Panc1 (cell line): ENCODE results near the gene RASA3. TPM values are rescaled to one million over a fixed set of nuclear protein-coding genes. Genes with fewer than 3 reads are reported as not detected.

ENCODE experiments used
- ATAC-seq: fragments of 200-7000 bp; cut with Tn5 transposase; 2 replicates; pipeline ENCODE4 v1.9.1; 2020; ENCODE audit warnings: mild to moderate bottlenecking, moderate library complexity
- BruUV-seq: library from RNA; stranded (reverse); fragments of 400-500 nt; replicated peaks from 2 replicates; lab custom pipeline; 2021; lab: Mats Ljungman, UMichigan
- CTCF ChIA-PET: fragments of 300-600 bp; sonication (Branson Sonifier 250); formaldehyde crosslinking; loops from one replicate; lab custom pipeline; 2022; ENCODE audit warnings: antibody characterized with exemption; lab: Charles Lee
- POLR2A ChIA-PET: fragments of 300-600 bp; sonication (Branson Sonifier 250); formaldehyde crosslinking; loops from one replicate; lab custom pipeline; 2022; ENCODE audit warnings: antibody characterized with exemption; lab: Charles Lee
- DNase-seq: peaks from one replicate; pipeline ENCODE4 v3.0.0-alpha.2; 2010; ENCODE audit warnings: low read depth, low spot score
- H3K27ac ChIP-seq: 2 replicates; pipeline ENCODE4 v1.5.1; 2011; ENCODE audit warnings: mild to moderate bottlenecking, low read length, inconsistent platforms
- H3K27me3 ChIP-seq: fragments of 200-500 bp; sonication (Bioruptor generic); 2 replicates; pipeline ENCODE4 v1.6.0; 2014; ENCODE audit warnings: low read length, inconsistent platforms; ENCODE audit not compliant: control insufficient read depth, insufficient read depth
- H3K36me3 ChIP-seq: fragments of 200-500 bp; sonication (Bioruptor generic); 2 replicates; pipeline ENCODE4 v1.5.1; 2014; ENCODE audit warnings: inconsistent platforms, mild to moderate bottlenecking, low read length, moderate library complexity; ENCODE audit not compliant: control insufficient read depth, insufficient read depth
- H3K4me1 ChIP-seq: 2 replicates; pipeline ENCODE4 v1.5.1; 2011; ENCODE audit warnings: inconsistent platforms, mild to moderate bottlenecking, low read length, moderate library complexity; ENCODE audit not compliant: control insufficient read depth, insufficient read depth
- H3K4me3 ChIP-seq, 2 experiments: 2 replicates each; pipeline ENCODE4 v1.5.1; 2011 to 2012; ENCODE audit warnings: low read depth in 2 of 2, low read length in 2 of 2, mild to moderate bottlenecking in 2 of 2, inconsistent platforms in 1 of 2, moderate library complexity in 1 of 2
- H3K9me3 ChIP-seq: fragments of 200-500 bp; sonication (Bioruptor generic); 2 replicates; pipeline ENCODE4 v1.5.1; 2014; ENCODE audit warnings: low read depth, mild to moderate bottlenecking, inconsistent platforms, low read length, moderate library complexity; ENCODE audit not compliant: control insufficient read depth, insufficient read depth
- POLR2AphosphoS5 ChIP-seq: IDR thresholded peaks from 2 replicates; pipeline ENCODE4 v1.6.1; 2012; ENCODE audit warnings: mild to moderate bottlenecking, low read depth, low read length, moderate library complexity
- REST ChIP-seq, 2 experiments: IDR thresholded peaks; 2 replicates each; pipeline ENCODE4 v1.6.1; 2011 to 2012; ENCODE audit warnings: low read depth in 2 of 2, control low read depth in 1 of 2, low read length in 1 of 2, mild to moderate bottlenecking in 1 of 2, moderate library complexity in 1 of 2; ENCODE audit not compliant: insufficient read depth in 1 of 2
- SIN3A ChIP-seq: IDR thresholded peaks from 2 replicates; pipeline ENCODE4 v1.6.1; 2012; ENCODE audit warnings: low read depth, mild to moderate bottlenecking, low read length, moderate library complexity, borderline replicate concordance; ENCODE audit not compliant: insufficient read depth
- TCF7L2 ChIP-seq: IDR thresholded peaks from 2 replicates; pipeline ENCODE4 v1.6.1; 2011; ENCODE audit warnings: mild to moderate bottlenecking, low read depth, low read length, inconsistent platforms
- in situ Hi-C: cut with HindIII; loops from 2 replicates; pipeline ENCODE4 v1.10.0; 2016; ENCODE audit warnings: low sequenced_read_pairs, low pct_unique_long_range_greater_than_20kb
- intact Hi-C: fragments of 100-400 bp; cut with micrococcal nuclease; formaldehyde crosslinking; loops from one replicate; pipeline ENCODE4 v1.10.0; 2022; ENCODE audit not compliant: unreplicated experiment
- total RNA-seq: library from RNA; stranded (reverse); gene quantifications from one replicate; pipeline ENCODE4 v1.2.1, GENCODE V29; 2021; ENCODE audit not compliant: unreplicated experiment
- TF ChIP-seq, protein P1 (sequence below): fragments of 450-650 bp; IDR thresholded peaks from 2 replicates; pipeline ENCODE4 v1.5.1; 2017; ENCODE audit warnings: mild to moderate bottlenecking

RASA3 gene
- total RNA-seq, 1 experiment from 2014 or later, result 33.7 TPM

- peaks cover 4% of the 10 kb centered on the region for H3K4me1 ChIP-seq
- TF ChIP-seq SIN3A (no peak), TCF7L2 (no peak), REST (IDR thresholded peaks at IDR 0.05; ENCODE audit: insufficient read depth in 1 of 2, low read depth in 2 of 2, low read length in 1 of 2) (no peak), POLR2AphosphoS5 (no peak)
- TF ChIP-seq, protein P1, sequence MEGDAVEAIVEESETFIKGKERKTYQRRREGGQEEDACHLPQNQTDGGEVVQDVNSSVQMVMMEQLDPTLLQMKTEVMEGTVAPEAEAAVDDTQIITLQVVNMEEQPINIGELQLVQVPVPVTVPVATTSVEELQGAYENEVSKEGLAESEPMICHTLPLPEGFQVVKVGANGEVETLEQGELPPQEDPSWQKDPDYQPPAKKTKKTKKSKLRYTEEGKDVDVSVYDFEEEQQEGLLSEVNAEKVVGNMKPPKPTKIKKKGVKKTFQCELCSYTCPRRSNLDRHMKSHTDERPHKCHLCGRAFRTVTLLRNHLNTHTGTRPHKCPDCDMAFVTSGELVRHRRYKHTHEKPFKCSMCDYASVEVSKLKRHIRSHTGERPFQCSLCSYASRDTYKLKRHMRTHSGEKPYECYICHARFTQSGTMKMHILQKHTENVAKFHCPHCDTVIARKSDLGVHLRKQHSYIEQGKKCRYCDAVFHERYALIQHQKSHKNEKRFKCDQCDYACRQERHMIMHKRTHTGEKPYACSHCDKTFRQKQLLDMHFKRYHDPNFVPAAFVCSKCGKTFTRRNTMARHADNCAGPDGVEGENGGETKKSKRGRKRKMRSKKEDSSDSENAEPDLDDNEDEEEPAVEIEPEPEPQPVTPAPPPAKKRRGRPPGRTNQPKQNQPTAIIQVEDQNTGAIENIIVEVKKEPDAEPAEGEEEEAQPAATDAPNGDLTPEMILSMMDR, result no peak
- intact Hi-C loops, result no loop called here
- H3K36me3 ChIP-seq, result no peaks in the 10 kb centered on the region
- ChIA-PET POLR2A (interaction anchor here (0.6 kb wide), 1 partner anchor 66 kb away, joined by 3 read pairs; no protein-coding TSS in a partner anchor), CTCF (no interaction called here)
- ATAC-seq (no peak), DNase-seq (no peak)
- no peak overlapping the region for H3K4me3 ChIP-seq
- in situ Hi-C loops, result no loop called here
- no peak overlapping the region for H3K27ac ChIP-seq
- H3K9me3 ChIP-seq, result no peaks in the 10 kb centered on the region
- TSS peak; percentile 9 for BruUV-seq
- no peaks in the 10 kb centered on the region for H3K27me3 ChIP-seq
Measured at GRCh38 chr13:114035583-114036531, 96.6 kb downstream of the RASA3 start.

GRCh38 chr13:114035186-114035582 is 97.2 kb downstream of the RASA3 start:
- no TSS peak for BruUV-seq
- Histone ChIP-seq H3K9me3 (no peaks in the 10 kb centered on the region), H3K4me3 (no peak overlapping the region), H3K27me3 (no peaks in the 10 kb centered on the region), H3K36me3 (no peaks in the 10 kb centered on the region), H3K27ac (0 out of 2 replicates have a peak overlapping the region, but pooled peaks have one; percentile 23), H3K4me1 (peaks cover 4% of the 10 kb centered on the region)
- intact Hi-C loops, result no loop called here
- ATAC-seq (no peak), DNase-seq (no peak)
- in situ Hi-C loops, result no loop called here
- CTCF ChIA-PET, result no interaction called here
- POLR2A ChIA-PET, result no interaction called here
- no peak for TF ChIP-seq SIN3A
- TF ChIP-seq POLR2AphosphoS5, result no peak
- TF ChIP-seq REST (IDR thresholded peaks at IDR 0.05; ENCODE audit: insufficient read depth in 1 of 2, low read depth in 2 of 2, low read length in 1 of 2), result no peak
- no peak for TF ChIP-seq TCF7L2
